Non-pigmented ciliary epithelial cell (primary cell): ENCODE data around the gene FBXW4.

Experiments used
- DNase-seq: peaks from one replicate; pipeline ENCODE4 v3.0.0-alpha.2; 2010; ENCODE audit warnings: low read depth

FBXW4 gene

DNA sequence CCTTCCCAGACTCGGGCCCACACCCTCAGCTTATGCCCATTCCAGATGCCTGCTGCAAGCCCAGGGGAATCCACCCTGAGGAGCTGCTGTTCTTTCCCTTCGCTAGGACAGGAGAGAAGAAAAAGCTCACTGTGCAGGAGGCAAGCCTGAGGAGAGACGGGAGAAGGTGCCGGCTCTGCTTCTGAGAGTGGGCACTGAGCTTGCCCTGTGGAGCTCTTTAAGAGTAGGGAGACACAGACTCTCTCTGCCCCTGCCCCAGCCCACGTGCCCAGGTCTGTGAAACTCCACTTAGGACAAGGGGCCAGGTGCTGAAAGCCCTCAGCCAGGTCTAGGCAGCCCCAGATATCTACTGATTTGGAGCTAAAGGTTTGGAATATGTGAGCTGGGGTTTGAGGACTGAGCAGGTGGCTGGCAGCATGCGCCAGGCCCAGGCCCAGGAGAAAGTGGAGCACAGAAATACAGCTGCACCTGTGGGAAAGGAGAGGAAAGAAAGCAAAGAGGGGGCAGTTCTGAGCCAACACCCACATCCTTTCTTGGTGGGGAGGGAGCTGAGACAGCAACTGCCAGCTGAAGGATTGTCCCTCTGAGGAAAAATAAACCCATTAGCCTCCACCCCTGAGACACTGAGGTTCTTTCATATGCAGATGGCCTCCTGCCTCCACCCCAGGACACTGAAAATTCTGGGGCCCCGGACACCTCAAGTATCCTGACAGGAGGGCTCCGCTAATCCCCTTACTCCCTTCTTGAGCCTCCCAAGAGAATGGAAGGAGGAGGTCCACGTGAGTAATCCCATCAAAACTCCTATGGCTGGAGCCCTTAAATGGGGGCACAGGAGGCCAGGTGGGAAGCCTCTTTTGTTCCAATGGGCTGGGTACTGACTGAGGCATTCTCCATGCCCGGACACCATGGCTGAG is 114.2 kb downstream of the FBXW4 start:
- no peak for DNase-seq

DNA sequence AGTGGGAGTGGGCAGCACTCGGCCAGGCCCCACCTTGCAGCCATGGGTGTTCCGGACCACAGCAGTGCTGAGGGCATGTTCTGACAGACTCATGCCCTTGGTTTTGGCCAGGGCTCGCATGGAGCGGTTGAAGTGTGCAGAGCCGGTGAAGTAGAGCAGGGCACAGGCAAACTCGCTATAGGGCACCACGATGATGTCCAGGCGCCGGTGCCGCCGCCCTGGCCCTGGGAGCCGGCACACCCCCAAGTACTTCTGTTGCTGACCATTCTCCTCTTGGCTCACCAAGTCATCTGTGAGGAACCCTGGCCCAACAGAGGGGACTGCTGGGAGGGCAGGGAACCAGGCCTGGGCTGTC is 115.5 kb downstream of the FBXW4 start:
- no peak for DNase-seq

DNA sequence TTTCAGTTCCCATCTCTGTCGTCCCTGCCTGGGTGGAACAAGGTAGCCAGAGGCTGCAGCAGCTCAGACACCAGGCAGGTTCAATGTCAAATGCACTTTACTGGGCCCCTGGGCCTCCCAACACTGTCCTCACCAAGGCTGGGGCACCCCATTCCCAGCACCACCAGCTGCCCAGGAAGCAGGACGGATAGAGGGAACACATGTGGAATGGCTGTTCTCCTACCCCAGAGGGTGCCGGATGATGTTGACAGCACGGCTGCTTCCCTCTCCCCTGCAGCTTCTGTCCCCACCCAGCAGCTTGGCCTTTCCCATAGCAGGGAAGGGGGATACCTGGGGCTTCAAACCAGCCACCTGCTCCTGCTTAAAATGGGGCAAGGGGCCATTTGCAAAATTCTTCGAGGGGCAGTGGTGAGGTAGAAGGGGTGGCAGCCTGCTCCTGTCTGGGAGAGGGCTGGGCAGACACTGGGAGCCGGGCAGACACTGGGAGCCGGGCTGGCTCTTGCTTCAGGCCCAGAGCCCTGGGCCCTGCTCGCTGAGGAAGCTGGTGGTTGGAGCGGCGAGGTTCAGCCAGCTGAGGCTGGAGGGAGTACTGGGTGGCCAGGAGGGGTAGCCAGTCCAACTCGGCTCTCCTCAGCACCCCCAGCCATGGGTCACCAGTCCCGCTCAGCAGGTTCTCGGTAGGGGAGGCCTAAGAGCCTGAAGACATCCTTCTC is 116.0 kb downstream of the FBXW4 start:
- no peak for DNase-seq

DNA sequence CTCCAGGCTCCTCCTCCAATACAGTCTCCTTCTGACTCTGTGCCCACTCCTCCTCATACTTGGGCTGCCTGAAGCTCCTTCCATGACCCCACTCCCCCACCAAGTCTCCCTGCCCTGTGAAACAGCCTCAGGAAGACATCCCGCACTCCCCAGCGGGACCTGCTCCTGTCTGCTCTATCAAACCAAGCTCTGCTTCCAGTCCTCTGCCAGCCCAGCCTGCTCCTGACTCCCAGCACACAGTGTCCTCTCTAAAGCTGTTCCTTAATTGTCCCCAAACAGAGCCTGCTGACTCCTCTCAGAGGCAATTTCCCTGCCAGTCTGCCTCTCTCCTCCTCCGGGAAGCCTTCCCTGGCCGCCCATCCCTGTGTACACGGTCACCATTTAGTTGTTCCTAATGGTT is 116.8 kb downstream of the FBXW4 start:
- DNase-seq: no peak

DNA sequence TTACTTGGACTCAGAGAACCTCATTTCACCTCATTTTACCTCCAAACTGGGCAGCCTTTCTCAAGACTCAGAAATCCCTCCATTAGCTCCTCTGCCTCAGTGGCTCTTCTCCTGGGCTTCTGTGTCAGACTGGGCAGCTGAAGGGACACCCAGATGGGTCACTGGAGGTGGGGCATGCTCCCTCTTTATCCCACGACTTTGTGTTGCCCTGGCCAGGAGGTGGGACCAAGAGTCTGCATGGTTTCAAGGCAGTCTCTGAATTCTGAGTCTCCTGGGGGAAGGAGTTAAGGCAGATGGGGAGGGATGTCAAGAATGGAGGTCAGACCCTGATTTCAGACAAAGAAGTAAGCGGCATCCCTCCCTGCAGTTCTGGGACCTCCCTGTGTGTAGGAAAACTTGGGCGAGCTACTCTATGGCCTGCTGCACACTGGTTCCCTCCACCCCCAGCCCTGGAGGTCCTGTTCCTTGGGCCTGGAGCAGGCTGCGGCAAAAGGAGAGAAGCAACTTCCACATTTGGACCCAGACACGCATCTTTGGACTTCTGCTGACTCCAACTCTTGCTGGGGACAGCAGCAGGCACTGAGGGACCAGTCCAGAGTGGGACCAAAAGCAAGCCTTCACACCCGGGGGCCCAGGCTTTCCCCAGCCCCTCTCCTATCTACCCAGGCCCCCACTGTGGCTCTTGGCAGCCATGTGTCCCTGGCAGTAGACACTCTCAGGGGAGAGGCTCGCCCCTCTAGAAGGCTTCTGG is 117.7 kb downstream of the FBXW4 start:
- no peak for DNase-seq

DNA sequence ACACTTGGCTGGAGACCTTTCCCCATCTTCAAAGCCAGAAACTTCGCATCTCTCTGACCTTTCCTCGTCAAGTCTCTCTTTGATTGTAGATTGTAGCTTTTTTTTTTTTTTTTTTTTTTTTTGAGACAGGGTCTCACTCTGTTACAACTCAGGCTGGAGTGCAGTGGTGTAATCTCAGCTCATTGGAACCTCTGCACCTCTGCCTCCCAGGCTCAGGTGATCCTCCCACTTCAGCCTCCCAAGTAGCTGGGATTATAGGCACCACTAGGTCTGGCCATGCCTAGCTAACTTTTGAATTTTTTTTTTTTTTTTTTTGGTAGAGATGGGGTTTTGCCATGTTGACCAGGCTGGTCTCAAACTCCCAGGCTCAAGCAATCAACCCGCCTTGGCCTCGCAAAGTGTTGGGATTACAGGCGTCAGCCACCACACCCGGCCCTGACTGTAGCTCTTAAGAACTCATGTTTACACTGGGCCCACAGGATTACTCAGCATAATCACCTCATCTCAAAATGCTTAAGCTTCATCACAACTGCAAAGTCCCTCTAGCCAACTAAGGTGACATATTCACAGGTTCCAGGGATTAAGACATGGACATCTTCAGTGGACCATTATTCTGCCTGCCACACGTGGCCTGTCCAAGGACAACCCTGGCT is 118.6 kb downstream of the FBXW4 start:
- DNase-seq: peak; percentile 8

DNA sequence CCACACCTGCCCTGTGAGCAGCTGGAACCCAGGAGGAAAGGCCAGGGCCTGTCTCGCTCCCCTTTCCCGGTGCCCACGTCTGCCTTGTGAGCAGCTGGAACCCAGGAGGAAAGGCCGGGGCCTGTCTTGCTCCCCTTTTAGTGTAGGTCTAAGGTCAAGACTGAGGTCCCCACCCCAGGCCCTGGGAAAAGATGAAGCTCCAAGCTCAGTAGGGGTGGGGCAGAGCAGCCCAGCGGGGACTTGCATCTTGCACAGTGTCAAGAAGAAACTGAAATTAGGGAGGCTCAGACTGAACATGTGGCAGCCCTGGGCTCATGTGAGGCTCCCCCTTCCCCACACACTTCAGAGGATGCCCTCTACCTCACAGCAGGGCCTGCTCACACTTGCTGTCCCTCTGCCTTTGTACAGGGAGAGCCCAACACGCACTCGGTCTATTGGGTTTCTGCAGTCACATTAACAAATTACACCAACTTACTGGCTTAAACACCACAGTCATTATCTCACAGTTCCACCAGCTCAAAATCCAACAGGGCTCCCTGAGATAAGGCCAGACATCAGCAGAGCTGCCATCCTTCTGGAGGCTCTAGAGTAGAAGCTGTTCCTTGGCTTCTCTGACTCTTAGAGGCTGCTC is 119.3 kb downstream of the FBXW4 start:
- no peak for DNase-seq

DNA sequence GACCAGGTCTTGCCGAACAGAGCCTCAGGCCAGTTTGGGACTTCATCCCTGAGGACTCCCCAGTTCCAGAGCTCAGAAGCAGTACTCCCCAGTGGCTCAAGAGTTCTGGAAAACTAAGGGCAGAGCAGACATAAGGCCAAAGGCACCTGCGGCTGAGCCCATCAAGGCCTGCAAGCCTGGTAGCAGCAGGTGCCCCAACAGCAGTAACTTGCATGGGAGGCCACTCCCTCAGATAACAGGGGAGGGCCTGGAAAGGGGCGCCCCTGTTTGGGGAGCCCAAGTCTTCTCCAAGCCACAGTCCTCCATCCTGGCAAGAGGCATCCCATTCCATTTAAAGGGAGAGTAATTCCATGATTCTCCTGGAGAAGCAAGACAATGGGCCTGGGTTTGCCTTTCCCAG is 119.9 kb downstream of the FBXW4 start:
- DNase-seq: no peak

DNA sequence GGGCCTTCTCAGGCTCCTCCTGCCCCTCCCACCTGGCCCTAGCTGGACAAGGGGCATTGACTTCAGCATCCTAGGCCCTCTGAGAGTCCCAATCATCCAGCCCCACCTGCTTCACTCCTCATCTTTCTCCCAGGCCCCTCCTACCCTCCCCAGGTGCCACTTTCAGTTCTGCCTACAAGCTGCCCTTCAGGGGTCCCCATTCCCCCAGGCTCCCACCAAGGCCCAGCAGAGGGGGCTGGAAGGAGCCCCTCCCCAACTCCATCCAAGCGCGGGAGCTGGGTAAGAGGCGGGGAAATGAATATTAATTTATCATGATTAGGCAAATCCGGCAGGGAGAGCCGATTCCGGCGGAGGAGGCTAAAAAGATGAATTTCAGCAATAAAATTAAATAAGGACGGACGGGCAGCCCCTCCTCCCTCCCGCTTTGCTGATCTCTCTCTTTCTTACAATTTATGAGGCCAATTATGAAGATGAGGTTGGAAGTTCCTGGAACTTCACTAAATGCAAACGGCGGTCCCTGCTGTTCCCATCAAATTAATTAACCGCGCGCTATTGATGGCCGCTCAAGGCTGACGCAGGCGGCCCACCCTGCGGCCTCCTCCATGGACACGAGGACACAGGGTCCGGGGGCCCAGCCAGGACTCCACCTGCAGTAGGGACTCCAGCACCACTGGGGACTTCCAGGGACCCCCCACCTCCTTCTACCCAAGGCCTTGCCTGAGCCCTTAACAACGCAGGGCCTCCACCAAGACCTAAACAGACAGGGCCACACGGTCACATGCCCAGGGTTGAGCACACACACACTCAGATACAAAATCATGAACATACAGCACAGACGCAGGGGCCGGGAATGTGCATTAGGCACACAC is 120.9 kb downstream of the FBXW4 start:
- DNase-seq: no peak

DNA sequence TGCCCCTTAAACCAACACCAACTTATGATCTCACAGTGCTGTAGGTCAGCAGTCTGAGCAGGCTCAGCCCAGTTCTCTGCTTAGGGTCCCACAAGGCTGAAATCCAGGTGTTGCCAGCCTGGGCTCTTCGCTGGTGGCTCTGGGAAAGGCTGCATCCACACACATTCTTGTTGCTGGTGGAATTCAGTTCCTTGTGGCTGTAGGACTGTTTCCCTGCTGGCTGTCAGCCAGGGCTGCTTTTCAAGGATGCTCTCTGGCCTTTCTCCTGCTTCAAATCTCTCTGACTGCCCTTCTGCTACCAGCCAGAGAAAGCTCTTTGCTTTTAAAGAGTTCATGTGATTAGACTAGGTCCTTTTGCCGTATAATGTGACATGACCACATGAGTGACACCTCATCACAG is 122.2 kb downstream of the FBXW4 start:
- no peak for DNase-seq

DNA sequence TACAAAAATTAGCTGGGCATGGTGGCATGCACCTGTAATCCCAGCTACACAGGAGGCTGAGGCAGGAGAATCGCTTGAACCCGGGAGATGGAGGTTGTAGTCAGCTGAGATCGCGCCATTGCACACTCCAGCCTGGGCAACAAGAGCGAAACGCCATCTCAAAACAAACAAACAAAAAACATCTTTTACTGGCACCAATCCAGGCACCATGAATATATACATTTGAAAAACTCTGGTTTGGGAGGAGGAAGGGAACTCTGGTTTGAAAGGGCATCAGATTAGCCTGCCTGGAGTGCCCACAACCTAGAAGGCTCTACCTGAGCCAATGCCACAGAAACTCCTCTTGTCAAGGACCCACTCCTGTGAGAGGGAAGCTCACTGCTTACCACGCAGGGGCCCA is 122.8 kb downstream of the FBXW4 start:
- DNase-seq: no peak

DNA sequence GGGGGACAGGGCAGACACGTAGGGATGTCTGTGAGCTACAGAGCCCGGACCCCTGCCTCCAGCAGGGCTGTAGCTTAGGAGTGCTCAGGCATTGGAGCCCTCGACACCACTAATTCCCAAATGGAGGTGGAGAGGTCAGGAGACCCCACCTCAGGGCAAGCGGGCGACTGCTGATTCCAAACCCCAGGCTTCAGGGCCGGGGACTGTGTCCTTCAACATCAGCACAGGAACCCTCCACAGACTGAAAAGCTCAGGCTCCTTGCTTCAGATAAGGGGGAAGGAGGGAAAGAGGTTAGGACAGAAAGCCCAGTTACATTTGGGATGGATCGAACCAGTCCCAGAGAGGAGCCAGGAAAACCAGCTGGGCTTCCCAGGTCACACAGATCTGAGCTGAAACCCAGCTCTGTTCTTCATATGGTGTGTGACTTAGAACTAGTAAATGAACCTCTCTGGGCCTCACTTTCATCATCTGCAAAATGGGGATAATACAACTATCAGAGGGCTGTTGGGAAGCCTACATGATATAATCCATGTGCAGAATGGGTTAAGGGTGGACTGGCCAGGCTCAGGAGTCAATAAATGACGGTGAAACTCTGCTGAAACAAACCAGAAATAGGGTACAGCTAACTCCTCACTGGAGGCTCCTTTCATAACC is 123.6 kb downstream of the FBXW4 start:
- no peak for DNase-seq

DNA sequence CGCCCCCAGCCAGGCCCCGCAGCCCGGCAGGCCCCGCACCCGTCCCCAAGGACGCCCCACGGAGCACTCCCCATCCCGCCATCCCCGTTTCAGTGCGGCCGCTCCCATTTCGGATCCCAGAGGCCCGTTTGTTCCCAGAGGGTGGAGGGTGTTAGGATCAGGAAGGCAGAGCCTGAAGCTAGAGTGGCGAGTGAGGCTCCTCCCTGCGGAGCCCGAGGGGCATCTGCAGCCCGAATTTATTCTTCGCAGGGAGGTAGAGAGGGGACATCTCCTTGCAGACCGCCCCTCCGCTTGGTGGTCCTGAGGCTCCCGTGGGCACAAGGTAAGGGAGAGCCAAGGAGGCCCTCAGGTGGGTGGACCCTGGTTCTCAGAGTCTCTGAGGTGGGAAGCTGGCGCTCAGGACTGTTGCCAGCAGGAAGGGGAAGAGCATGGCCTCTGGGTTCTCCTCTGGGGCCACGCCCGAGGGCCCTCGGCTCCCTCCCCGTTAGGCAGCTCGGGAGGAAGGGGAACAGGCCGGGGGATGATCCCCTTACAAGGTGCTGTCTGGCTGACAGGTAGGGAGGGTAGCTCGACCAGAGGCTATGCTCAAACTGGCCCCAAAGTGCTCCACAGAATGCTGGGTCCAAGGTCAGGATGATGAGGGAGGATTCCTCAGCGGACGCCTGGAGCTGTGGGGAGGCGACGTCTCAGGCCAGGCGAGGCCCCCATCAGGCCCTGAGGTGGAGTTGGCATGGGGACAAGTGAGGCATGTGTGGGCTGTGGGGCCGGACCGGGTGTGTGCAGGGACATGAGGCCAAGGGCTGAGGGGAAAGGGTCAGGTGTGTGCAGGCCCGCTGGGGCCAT is 124.3 kb downstream of the FBXW4 start:
- no peak for DNase-seq

DNA sequence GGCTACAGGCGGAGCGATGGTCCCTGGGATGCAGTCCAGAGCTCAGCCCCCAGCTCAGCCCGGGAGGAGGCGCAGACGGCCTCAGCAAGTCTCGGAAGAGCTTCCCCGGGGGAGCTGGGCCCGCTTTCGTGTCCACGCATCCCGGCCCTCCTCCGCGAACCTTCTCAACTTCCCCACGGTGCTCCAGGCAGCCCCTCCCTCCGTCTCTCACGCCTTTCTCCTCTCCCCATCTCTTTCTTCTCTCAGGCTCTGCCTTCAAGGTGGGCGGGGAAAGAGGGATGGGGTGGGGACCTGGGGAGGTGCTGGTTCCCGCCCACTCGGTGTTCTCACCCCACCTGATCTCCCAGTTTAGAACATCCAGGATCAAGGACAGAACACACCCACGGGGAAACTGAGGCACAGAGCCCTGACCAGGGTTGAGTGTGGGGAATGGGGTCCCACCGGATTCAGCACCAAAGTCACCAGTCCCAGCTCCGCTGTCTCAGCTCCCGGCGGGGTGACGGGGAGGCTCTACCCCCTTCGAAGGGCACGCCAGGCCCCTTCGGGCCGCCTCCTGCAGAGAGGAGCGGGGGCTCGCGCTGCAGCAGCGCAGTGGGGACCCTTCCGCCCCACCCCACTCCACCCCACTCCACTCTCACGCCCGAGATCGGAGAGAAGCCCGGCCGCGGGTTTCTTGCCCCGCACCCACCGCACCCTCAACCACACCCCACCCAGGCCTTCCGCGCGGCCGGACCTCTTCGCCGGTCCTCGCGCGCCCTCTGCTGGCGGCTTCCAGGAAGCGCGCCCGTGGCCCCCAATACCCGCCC is 125.1 kb downstream of the FBXW4 start:
- no peak for DNase-seq

DNA sequence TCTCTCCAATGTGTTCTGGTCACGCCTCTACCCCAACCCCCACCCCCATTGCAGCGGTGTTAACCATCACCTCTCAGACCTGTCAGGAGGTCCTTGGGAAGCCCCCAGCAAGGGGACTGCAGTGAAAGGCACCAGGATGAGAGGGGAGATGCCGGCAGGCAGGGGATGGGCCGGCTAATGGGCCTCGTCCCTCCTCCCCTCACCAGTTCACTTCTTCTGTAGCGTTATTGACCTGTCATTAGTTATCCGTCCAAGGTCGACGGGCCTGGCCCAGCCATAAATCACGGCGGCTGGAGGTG is 125.7 kb downstream of the FBXW4 start:
- DNase-seq: no peak

DNA sequence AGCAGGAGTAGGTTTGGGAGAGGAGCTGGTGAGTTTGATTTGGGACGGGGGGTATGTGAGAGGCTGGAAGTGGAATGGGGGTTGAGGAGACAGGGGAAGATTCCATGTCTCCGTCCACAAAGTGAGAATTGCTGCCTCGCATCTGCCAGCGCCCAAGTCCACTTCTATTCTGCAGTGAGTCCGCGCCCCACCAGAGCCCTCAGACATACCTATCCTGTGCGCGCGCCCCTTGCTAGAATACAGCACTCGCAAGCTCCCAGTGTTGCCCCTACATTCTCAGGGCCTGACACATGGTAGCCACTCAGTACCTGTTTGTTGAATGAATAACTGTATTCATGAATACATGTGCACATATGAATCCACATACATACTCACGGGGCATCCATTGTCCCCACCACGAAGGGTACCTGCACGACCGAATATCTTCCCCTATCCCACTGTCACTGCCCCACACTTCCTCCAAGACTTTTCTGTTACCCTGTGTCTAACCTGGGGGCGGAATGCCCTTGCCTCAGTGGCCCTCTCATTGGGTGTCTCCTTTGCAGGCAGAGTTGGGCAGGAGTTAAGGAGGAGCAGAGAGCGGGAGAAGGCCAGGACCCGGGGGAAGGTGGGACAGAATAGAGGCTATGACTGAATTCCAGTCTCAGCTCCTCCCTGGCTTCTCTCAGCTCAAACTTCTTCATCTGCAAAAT is 126.8 kb downstream of the FBXW4 start:
- no peak for DNase-seq

DNA sequence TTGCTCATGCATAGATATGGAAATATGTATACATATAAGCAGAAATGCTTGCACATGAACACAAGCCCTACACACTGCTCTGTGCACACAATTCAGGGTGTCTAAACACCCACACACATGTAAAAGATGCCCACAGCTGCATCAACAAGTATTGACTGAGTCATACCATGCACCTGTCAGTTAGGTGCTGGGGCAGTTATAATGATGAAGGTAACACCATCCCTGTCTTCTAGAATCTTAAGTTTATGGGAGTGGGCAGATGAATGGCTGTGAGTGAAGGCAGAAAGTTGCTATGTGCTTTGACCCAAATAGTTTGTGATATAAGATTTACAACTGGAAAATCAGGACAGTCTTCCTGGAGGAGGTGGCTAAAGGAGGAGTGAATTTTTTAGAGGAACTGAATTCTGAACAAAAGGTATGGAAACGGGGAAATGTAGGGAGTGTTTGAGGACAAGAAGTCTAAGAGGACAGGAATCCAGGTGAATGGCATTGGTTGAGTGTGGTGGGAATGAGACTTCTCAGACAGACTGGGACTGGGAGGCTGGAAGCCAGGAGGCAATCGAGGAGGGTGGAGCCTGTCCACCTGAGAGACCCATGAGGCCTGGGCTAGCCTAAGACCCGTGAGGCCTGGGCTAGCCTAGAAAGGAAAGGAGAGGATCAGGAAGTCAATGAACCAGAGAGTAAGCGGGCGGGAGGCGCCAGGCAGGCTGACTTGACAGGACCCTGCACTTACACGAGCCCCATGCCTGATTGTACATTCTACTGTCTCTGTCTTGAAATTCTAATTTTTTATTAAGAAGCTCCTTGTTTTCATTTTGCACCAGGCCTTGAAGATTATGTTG is 127.6 kb downstream of the FBXW4 start:
- no peak for DNase-seq
